Stomach (tissue), 4 donors: ENCODE data around the gene ZNF622.

ENCODE experiments used
- EP300 ChIP-seq: sonication (generic); formaldehyde crosslinking; IDR thresholded peaks from one replicate; pipeline ENCODE4 v1.6.1; 2017; ENCODE audit warnings: antibody characterized with exemption
- POLR2AphosphoS5 ChIP-seq, 3 donors: sonication (generic); formaldehyde crosslinking; IDR thresholded peaks; one replicate each; pipeline ENCODE4 v1.6.1; 2016; ENCODE audit warnings: antibody characterized with exemption in 3 of 3

GRCh38 chr5:16471387-16471786, 5.8 kb upstream of the ZNF622 start:
- TF ChIP-seq EP300 (no peak), POLR2AphosphoS5 (IDR thresholded peaks at IDR 0.05) (peak in 1 of 3 donors; percentile 5)
